ENCODE data around the gene GPS2. TPM values are rescaled to one million over a fixed set of nuclear protein-coding genes. Genes with fewer than 3 reads are reported as not detected.

The GPS2 gene
- total and polyA plus RNA-seq, 3 donors from 2014 or later, result 204 to 239 (median 219) TPM

DNA sequence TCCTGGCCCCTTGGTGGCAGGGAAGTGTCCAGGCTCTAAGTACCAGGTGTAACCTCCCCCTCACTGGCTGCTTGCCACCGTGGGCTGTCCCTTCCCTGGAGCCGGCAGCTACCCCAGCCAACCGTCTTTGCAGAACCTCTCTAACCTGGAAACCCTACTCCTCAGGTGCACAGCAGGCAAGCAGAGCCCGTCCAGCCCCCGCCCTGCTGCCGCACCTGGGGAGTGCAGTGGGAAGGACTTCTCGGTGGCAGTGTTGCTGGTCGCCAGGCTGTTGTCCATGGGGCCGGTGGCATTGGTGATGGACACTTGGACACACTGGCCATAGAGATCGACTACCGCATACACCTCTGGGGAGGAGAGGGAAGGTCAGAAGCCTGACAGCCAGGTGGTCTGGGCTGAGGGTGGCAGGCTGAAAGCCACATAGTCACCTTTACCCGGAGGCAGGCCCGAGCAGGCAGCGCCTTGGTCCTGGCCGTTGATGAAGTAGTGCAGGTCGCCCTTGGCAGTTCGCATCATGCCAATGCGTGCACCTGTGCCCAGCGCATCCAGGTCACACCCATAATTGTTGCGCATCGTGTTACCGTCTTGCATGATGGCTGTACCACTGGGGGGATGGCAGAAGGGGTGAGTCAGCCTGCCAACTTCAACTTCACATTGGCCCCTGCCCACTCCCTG, 7.5 kb upstream of the GPS2 start:
- Histone ChIP-seq H3K36me3 (ENCODE audit: low read depth, missing control alignments) (no peaks in the 10 kb centered on the region), H3K27ac (no peak overlapping the region), H3K4me3 (no peak overlapping the region), H3K4me1 (no peaks in the 10 kb centered on the region), H3K9me3 (no peaks in the 10 kb centered on the region), H3K27me3 (no peaks in the 10 kb centered on the region)
- 88 to 92% methylated on average over 12 to 22 of the region's 22 CpGs for WGBS, 2 donors
- intact Hi-C loops (cut with DNase I; ENCODE audit: low total_unique reads), result no loop called here
- TF ChIP-seq POLR2A (IDR thresholded peaks at IDR 0.05), result no peak
- TF ChIP-seq, protein P1, sequence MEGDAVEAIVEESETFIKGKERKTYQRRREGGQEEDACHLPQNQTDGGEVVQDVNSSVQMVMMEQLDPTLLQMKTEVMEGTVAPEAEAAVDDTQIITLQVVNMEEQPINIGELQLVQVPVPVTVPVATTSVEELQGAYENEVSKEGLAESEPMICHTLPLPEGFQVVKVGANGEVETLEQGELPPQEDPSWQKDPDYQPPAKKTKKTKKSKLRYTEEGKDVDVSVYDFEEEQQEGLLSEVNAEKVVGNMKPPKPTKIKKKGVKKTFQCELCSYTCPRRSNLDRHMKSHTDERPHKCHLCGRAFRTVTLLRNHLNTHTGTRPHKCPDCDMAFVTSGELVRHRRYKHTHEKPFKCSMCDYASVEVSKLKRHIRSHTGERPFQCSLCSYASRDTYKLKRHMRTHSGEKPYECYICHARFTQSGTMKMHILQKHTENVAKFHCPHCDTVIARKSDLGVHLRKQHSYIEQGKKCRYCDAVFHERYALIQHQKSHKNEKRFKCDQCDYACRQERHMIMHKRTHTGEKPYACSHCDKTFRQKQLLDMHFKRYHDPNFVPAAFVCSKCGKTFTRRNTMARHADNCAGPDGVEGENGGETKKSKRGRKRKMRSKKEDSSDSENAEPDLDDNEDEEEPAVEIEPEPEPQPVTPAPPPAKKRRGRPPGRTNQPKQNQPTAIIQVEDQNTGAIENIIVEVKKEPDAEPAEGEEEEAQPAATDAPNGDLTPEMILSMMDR (IDR thresholded peaks at IDR 0.05), result no peak
- no peak for DNase-seq

DNA sequence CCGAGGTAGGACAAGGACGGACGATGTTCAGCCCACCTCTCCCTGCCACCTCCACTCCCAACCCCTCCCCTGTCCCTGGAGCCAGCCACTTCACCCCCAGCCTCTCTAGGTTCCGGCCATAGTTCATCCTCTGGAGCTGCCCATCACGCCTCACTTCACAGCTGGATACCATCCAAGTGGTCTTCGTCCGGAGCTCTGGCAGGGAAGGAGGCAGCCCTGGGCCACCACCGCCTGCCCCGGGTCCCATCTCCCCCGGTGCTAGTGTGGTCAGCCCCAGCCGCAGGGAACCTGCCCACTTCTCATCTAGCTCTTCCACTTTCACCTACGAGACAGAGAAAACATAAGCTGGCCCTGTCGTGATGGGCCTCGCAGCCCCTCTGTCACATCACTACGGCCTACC, 6.3 kb upstream of the GPS2 start:
- H3K36me3 ChIP-seq (ENCODE audit: low read depth, missing control alignments), result no peaks in the 10 kb centered on the region
- TF ChIP-seq POLR2A (IDR thresholded peaks at IDR 0.05), result no peak
- TF ChIP-seq, protein P1 (IDR thresholded peaks at IDR 0.05), result no peak
- DNase-seq, result no peak
- H3K27ac ChIP-seq, result no peak overlapping the region
- no peaks in the 10 kb centered on the region for H3K4me1 ChIP-seq
- WGBS, 2 donors, result 90 to 94% methylated on average over 15 of the region's 15 CpGs
- intact Hi-C loops (cut with DNase I; ENCODE audit: low total_unique reads), result no loop called here
- no peaks in the 10 kb centered on the region for H3K9me3 ChIP-seq
- H3K4me3 ChIP-seq, result no peak overlapping the region
- H3K27me3 ChIP-seq, result no peaks in the 10 kb centered on the region

DNA sequence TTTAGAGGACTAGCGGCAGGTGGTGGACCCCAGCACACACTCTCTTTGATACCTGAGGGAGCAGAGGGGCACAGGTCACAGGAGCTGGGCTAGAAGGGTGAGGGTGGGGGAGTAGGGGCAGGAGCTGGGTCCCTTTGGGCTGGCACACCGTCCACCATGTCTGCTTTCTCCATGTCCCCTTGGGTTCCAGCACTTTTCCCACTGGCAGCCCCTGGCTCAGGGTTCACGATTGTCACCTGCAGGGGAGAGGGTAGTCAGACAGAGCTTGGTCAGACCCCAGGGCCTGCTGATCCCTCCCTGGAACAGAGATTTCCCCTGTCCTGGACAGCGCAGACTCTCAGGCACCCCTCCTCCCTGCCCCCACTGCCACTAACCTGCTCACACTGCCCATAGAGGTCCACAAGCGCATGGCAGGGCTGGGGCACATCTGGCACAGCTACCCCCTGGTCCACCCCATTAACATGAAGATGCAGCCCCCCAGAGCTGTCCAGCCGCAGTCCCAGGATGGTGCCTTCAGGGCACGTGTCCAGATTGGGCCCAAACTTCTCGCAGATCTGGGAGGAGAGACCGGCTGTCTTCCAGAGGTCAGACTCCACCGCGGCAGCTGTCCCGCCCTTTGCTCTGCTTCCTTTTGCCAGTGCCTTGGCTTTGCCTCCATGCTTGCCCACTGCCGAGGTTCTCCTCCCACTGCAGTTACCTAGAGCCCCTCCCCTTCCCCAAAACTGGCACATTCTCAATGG, 3.1 kb upstream of the GPS2 start:
- H3K27ac ChIP-seq, result no peak overlapping the region
- intact Hi-C loops (cut with DNase I; ENCODE audit: low total_unique reads), result no loop called here
- TF ChIP-seq, protein P1 (IDR thresholded peaks at IDR 0.05), result no peak
- TF ChIP-seq POLR2A (IDR thresholded peaks at IDR 0.05), result no peak
- 84 to 90% methylated on average over 13 of the region's 13 CpGs for WGBS, 2 donors
- no peaks in the 10 kb centered on the region for H3K9me3 ChIP-seq
- no peaks in the 10 kb centered on the region for H3K4me1 ChIP-seq
- no peaks in the 10 kb centered on the region for H3K36me3 ChIP-seq (ENCODE audit: low read depth, missing control alignments)
- DNase-seq, result no peak
- no peak overlapping the region for H3K4me3 ChIP-seq
- no peaks in the 10 kb centered on the region for H3K27me3 ChIP-seq

DNA sequence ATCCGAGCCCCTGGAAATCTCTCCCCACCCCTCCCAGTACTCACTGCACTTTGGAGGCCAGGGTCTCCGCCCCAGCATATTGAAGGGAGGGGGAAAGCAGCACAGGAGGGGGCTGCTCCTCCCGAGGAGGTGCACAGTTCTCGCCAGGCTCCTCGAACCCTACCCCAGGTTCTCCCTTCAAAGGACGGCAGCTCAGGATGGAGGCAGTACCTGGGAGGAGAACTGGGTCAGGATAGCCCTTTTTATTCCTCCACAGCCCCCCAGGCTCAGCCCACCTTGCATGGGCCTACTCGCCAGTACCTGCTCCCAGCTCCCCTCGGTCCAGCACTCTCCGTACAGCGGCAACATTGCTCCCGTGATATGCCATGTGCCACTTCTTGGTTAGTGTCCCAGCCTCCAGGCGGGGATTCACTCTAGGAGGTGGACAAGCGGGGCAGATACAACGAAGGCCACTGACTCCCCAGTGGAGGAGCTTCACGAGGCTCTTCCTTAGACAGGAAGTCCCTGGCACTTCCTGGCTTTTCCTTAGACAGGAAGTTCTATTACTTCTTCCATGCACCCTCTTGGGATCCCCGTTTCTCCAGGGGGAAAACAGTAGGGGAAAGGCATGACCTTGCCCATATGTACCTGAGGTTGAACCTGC, 2.1 kb upstream of the GPS2 start:
- WGBS, 2 donors, result 72 to 81% methylated on average over 10 to 16 of the region's 16 CpGs
- DNase-seq, result no peak
- intact Hi-C loops (cut with DNase I; ENCODE audit: low total_unique reads), result no loop called here
- Histone ChIP-seq H3K27me3 (no peaks in the 10 kb centered on the region), H3K27ac (no peak overlapping the region), H3K4me1 (no peaks in the 10 kb centered on the region), H3K9me3 (no peaks in the 10 kb centered on the region), H3K36me3 (ENCODE audit: low read depth, missing control alignments) (no peaks in the 10 kb centered on the region), H3K4me3 (no peak overlapping the region)
- no peak for TF ChIP-seq POLR2A (IDR thresholded peaks at IDR 0.05)
- TF ChIP-seq, protein P1 (IDR thresholded peaks at IDR 0.05), result no peak
